22Rv1 (cell line): ENCODE results near the gene RAD51B.

Experiments
- ZFX ChIP-seq: fragments of 450-650 bp; IDR thresholded peaks from 2 replicates; pipeline ENCODE4 v1.6.1; 2017; ENCODE audit warnings: antibody characterized with exemption, borderline replicate concordance
- TF ChIP-seq, protein P1 (sequence below): fragments of 450-650 bp; IDR thresholded peaks from 2 replicates; pipeline ENCODE4 v1.5.1; 2017; ENCODE audit warnings: mild to moderate bottlenecking

- TF ChIP-seq, protein P1, sequence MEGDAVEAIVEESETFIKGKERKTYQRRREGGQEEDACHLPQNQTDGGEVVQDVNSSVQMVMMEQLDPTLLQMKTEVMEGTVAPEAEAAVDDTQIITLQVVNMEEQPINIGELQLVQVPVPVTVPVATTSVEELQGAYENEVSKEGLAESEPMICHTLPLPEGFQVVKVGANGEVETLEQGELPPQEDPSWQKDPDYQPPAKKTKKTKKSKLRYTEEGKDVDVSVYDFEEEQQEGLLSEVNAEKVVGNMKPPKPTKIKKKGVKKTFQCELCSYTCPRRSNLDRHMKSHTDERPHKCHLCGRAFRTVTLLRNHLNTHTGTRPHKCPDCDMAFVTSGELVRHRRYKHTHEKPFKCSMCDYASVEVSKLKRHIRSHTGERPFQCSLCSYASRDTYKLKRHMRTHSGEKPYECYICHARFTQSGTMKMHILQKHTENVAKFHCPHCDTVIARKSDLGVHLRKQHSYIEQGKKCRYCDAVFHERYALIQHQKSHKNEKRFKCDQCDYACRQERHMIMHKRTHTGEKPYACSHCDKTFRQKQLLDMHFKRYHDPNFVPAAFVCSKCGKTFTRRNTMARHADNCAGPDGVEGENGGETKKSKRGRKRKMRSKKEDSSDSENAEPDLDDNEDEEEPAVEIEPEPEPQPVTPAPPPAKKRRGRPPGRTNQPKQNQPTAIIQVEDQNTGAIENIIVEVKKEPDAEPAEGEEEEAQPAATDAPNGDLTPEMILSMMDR = no peak
- no peak for TF ChIP-seq ZFX
These were observed 426.7 kb downstream of the RAD51B start for GRCh38 chr14:68246074-68246785.
